Fibroblast of lung (primary cell): ENCODE measurements around the gene HEMK1. TPM values are rescaled to one million over a fixed set of nuclear protein-coding genes. Genes with fewer than 3 reads are reported as not detected.
A peak's percentile ranks its signal among the peaks of the same experiment; 100 is the strongest.

Experiments
- DNase-seq, 2 donors: peaks; one replicate each; pipeline versions ENCODE4 v3.0.0 to v3.0.0-alpha.2; 2010; ENCODE audit warnings: low read depth in 2 of 2
- H2AFZ ChIP-seq: 2 replicates; pipeline ENCODE4 v1.5.1; 2012; ENCODE audit warnings: low read length, control low read depth, inconsistent platforms
- H3K27ac ChIP-seq: 2 replicates; pipeline ENCODE4 v1.5.1; 2011; ENCODE audit warnings: low read length, control low read depth; ENCODE audit not compliant: insufficient read depth
- H3K27me3 ChIP-seq: 2 replicates; pipeline ENCODE4 v1.5.1; 2011; ENCODE audit warnings: mild to moderate bottlenecking, low read length; ENCODE audit not compliant: control insufficient read depth, insufficient read depth
- H3K36me3 ChIP-seq: 2 replicates; pipeline ENCODE4 v1.5.1; 2011; ENCODE audit warnings: low read length; ENCODE audit not compliant: control insufficient read depth, insufficient read depth
- H3K4me1 ChIP-seq: 2 replicates; pipeline ENCODE4 v1.5.1; 2011; ENCODE audit warnings: low read length; ENCODE audit not compliant: control insufficient read depth, insufficient read depth; ENCODE audit errors: extremely low read depth
- H3K4me2 ChIP-seq: 2 replicates; pipeline ENCODE4 v1.5.1; 2011; ENCODE audit warnings: low read length, control low read depth; ENCODE audit not compliant: insufficient read depth; ENCODE audit errors: extremely low read depth
- H3K4me3 ChIP-seq, 4 experiments: fragments of 200-600 bp in 1 of 4; sonication (generic) in 1 of 4; replicated peaks in 1 of 4; 2 replicates each; pipeline ENCODE4 v1.5.1; 2011 to 2016; ENCODE audit warnings: low read length in 4 of 4, low read depth in 3 of 4, mild to moderate bottlenecking in 3 of 4, control low read depth in 2 of 4, inconsistent platforms in 1 of 4, mixed read lengths in 1 of 4; ENCODE audit not compliant: insufficient read depth in 1 of 4; ENCODE audit errors: control extremely low read depth in 1 of 4
- H3K79me2 ChIP-seq: 2 replicates; pipeline ENCODE4 v1.5.1; 2012; ENCODE audit warnings: mild to moderate bottlenecking, low read length, inconsistent platforms; ENCODE audit not compliant: control insufficient read depth, insufficient read depth
- H3K9ac ChIP-seq: 2 replicates; pipeline ENCODE4 v1.5.1; 2011; ENCODE audit warnings: mild to moderate bottlenecking, low read length, control low read depth; ENCODE audit not compliant: insufficient read depth
- H3K9me3 ChIP-seq: 2 replicates; pipeline ENCODE4 v1.5.1; 2012; ENCODE audit warnings: low read depth, low read length; ENCODE audit not compliant: control insufficient read depth, insufficient read depth
- H4K20me1 ChIP-seq: 2 replicates; pipeline ENCODE4 v1.5.1; 2011; ENCODE audit warnings: low read length; ENCODE audit not compliant: control insufficient read depth, insufficient read depth; ENCODE audit errors: extremely low read depth
- CTCF ChIP-seq, 2 donors: IDR thresholded peaks in 1 of 2; conservative IDR thresholded peaks in 1 of 2; 1 replicate in 1 of 2; 2 replicates in 1 of 2; pipeline ENCODE4 v1.5.1; 2011 to 2012; ENCODE audit warnings: low read length in 2 of 2, control low read depth in 1 of 2, inconsistent platforms in 1 of 2, low read depth in 1 of 2, mild to moderate bottlenecking in 1 of 2
- EZH2 ChIP-seq: IDR thresholded peaks from 2 replicates; pipeline ENCODE4 v1.5.1; 2012; ENCODE audit warnings: low read length, control low read depth, mild to moderate bottlenecking; ENCODE audit errors: missing control alignments
- polyA plus RNA-seq, 2 donors: library from polyadenylated mRNA; depleted of rRNA in 1 of 2; stranded (reverse) in 1 of 2; unstranded in 1 of 2; fragments of >200 nt; gene quantifications; 2 replicates each; pipeline ENCODE4 v1.2.1, GENCODE V29; 2011 to 2012; ENCODE audit warnings: missing spikeins in 1 of 2
- total RNA-seq: library from RNA; depleted of rRNA; stranded (reverse); fragments of >200 nt; gene quantifications from 2 replicates; pipeline ENCODE4 v1.2.1, GENCODE V29; 2014

Gene HEMK1
- total and polyA plus RNA-seq, 2 donors (not counting 1 experiment from before 2014, with no cell fraction given) = 8.4 to 12.7 TPM

GRCh38 chr3:50637011-50637410, 67.7 kb downstream of the HEMK1 start:
- H3K79me2 ChIP-seq = no peaks in the 10 kb centered on the region

GRCh38 chr3:50637945-50638344, 68.6 kb downstream of the HEMK1 start:
- Histone ChIP-seq H2AFZ (no peak overlapping the region), H3K36me3 (no peaks in the 10 kb centered on the region), H3K4me1 (peaks cover 10% of the 10 kb centered on the region), H3K27ac (no peak overlapping the region), H3K79me2 (no peaks in the 10 kb centered on the region), H3K27me3 (no peaks in the 10 kb centered on the region), H3K4me3 (no peak overlapping the region), H4K20me1 (no peaks in the 10 kb centered on the region), H3K4me2 (no peak overlapping the region), H3K9ac (no peak overlapping the region), H3K9me3 (no peaks in the 10 kb centered on the region)
- TF ChIP-seq EZH2 (no peak), CTCF (conservative IDR thresholded peaks at IDR 0.05 in 1 of 2, IDR thresholded peaks at IDR 0.05 in 1 of 2; ENCODE audit: low read depth in 1 of 2, low read length in 2 of 2) (no peak)
- no peak for DNase-seq

More at GRCh38 chr3:50637011-50637410, 67.7 kb downstream of the HEMK1 start:
- Histone ChIP-seq H4K20me1 (no peaks in the 10 kb centered on the region), H3K4me2 (no peak overlapping the region), H3K4me1 (peaks cover 10% of the 10 kb centered on the region), H3K27ac (no peak overlapping the region), H3K27me3 (no peaks in the 10 kb centered on the region), H3K9ac (no peak overlapping the region), H2AFZ (no peak overlapping the region), H3K36me3 (no peaks in the 10 kb centered on the region), H3K4me3 (no peak overlapping the region), H3K9me3 (no peaks in the 10 kb centered on the region)
- no peak for DNase-seq
- no peak for TF ChIP-seq EZH2

GRCh38 chr3:50639055-50639494, 69.8 kb downstream of the HEMK1 start:
- no peaks in the 10 kb centered on the region for H3K9me3 ChIP-seq
- no peak overlapping the region for H3K9ac ChIP-seq
- DNase-seq = peak; percentile 33 to 83
- H3K79me2 ChIP-seq = no peaks in the 10 kb centered on the region
- H3K4me2 ChIP-seq = peak overlapping the region; percentile 27
- TF ChIP-seq CTCF (conservative IDR thresholded peaks at IDR 0.05 in 1 of 2, IDR thresholded peaks at IDR 0.05 in 1 of 2; ENCODE audit: low read depth in 1 of 2, low read length in 2 of 2) (no peak), EZH2 (no peak)
- no peaks in the 10 kb centered on the region for H4K20me1 ChIP-seq
- H3K27me3 ChIP-seq = no peaks in the 10 kb centered on the region
- no peak overlapping the region for H3K4me3 ChIP-seq
- H3K27ac ChIP-seq = no peak overlapping the region
- no peaks in the 10 kb centered on the region for H3K36me3 ChIP-seq
- H3K4me1 ChIP-seq = peaks cover 10% of the 10 kb centered on the region
- no peak overlapping the region for H2AFZ ChIP-seq
